Measurements from ENCODE around the gene PDXDC1.
"Not testable (repeated sequence)": the region's sequence is repeated elsewhere in the genome, so short reads cannot be mapped to it uniquely, and the experiment has no call there.

PDXDC1 gene

GRCh38 chr16:14974656-14975417, at the start of gene PDXDC1:
Gene PDXDC1 (plus strand): TSS chr16:14975026. CDS start chr16:14975200, 174 bp downstream.
- DNase-seq, result peak; percentile 96 to 99 (median 98)

- DNase-seq, result not testable (repeated sequence)
These were observed 46.6 kb upstream of the PDXDC1 start for GRCh38 chr16:14928064-14928714.

GRCh38 chr16:14929176-14929575, 45.6 kb upstream of the PDXDC1 start:
- DNase-seq, result not testable (repeated sequence)

- not testable (repeated sequence) for DNase-seq
These were observed 44.6 kb upstream of the PDXDC1 start for GRCh38 chr16:14930246-14930645.

GRCh38 chr16:14930971-14931370, 43.9 kb upstream of the PDXDC1 start:
- not testable (repeated sequence) for DNase-seq

- DNase-seq, result not testable (repeated sequence)
These were observed 42.0 kb upstream of the PDXDC1 start for GRCh38 chr16:14932581-14933375.

- not testable (repeated sequence) for DNase-seq
These were observed 37.7 kb upstream of the PDXDC1 start, which contains the start of gene NPIPA1 for GRCh38 chr16:14937143-14937542. Gene NPIPA1 (plus strand): TSS chr16:14937443. CDS start chr16:14937443, 0 bp downstream.

- not testable (repeated sequence) for DNase-seq
These were observed 36.8 kb upstream of the PDXDC1 start for GRCh38 chr16:14937994-14938393.

GRCh38 chr16:14942686-14943085, 32.1 kb upstream of the PDXDC1 start:
- DNase-seq, result not testable (repeated sequence)

- DNase-seq, result no peak
These were observed 19.1 kb upstream of the PDXDC1 start for GRCh38 chr16:14955546-14956231.

GRCh38 chr16:14957576-14958322, 17.1 kb upstream of the PDXDC1 start:
- DNase-seq, result no peak

GRCh38 chr16:14958323-14958600, 16.6 kb upstream of the PDXDC1 start:
- no peak for DNase-seq

GRCh38 chr16:14958970-14959369, 15.9 kb upstream of the PDXDC1 start:
- peak in 2 of 3 experiments; percentile 20 to 55 for DNase-seq

GRCh38 chr16:14961405-14962186, 13.2 kb upstream of the PDXDC1 start:
- peak in 1 of 3 experiments; percentile 69 for DNase-seq

GRCh38 chr16:14963281-14964173, 11.3 kb upstream of the PDXDC1 start:
- DNase-seq, result no peak

- DNase-seq, result no peak
These were observed 9.5 kb upstream of the PDXDC1 start for GRCh38 chr16:14965328-14965727.

GRCh38 chr16:14969795-14970194, 5.0 kb upstream of the PDXDC1 start:
- not testable (repeated sequence) for DNase-seq

GRCh38 chr16:14971621-14972228, 3.1 kb upstream of the PDXDC1 start:
- DNase-seq, result not testable (repeated sequence)

- peak in 1 of 3 experiments; percentile 43 for DNase-seq
These were observed 972 bp upstream of the PDXDC1 start for GRCh38 chr16:14973785-14974322.

Data from NCI-H1417 (cell line).